ENCODE measurements around the gene POLR1A.

Gene POLR1A

GRCh38 chr2:86019121-86019520, 86.6 kb downstream of the POLR1A start:
- Histone ChIP-seq H3K4me2 (ENCODE audit: low read depth, low read length, poor library complexity, severe bottlenecking) (no peak overlapping the region), H3F3A (ENCODE audit: low read depth) (no peaks in the 10 kb centered on the region), H2AFZ (ENCODE audit: low read length) (no peak overlapping the region), H3K36me3 (ENCODE audit: insufficient read depth, low read length) (no peaks in the 10 kb centered on the region), H3K79me2 (ENCODE audit: insufficient read depth, low read length) (no peaks in the 10 kb centered on the region), H4K20me1 (ENCODE audit: insufficient read depth, low read length, poor library complexity, severe bottlenecking) (no peaks in the 10 kb centered on the region), H3K4me1 (ENCODE audit: insufficient read depth, low read length, poor library complexity, severe bottlenecking) (no peaks in the 10 kb centered on the region), H3K9ac (ENCODE audit: low read depth, low read length, poor library complexity, severe bottlenecking) (no peak overlapping the region), H3K4me3 (ENCODE audit: low read length, poor library complexity, severe bottlenecking) (no peak overlapping the region), H3K9me2 (replicated peaks; ENCODE audit: low read depth, low read length) (no peaks in the 10 kb centered on the region), H3K9me3 (ENCODE audit: insufficient read depth, low read depth, low read length) (no peaks in the 10 kb centered on the region; the same call in 1 of the 2 replicates), H3K27me3 (ENCODE audit: insufficient read depth, low read length, poor library complexity, severe bottlenecking) (no peaks in the 10 kb centered on the region)
- TF ChIP-seq, protein P1, sequence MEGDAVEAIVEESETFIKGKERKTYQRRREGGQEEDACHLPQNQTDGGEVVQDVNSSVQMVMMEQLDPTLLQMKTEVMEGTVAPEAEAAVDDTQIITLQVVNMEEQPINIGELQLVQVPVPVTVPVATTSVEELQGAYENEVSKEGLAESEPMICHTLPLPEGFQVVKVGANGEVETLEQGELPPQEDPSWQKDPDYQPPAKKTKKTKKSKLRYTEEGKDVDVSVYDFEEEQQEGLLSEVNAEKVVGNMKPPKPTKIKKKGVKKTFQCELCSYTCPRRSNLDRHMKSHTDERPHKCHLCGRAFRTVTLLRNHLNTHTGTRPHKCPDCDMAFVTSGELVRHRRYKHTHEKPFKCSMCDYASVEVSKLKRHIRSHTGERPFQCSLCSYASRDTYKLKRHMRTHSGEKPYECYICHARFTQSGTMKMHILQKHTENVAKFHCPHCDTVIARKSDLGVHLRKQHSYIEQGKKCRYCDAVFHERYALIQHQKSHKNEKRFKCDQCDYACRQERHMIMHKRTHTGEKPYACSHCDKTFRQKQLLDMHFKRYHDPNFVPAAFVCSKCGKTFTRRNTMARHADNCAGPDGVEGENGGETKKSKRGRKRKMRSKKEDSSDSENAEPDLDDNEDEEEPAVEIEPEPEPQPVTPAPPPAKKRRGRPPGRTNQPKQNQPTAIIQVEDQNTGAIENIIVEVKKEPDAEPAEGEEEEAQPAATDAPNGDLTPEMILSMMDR (conservative IDR thresholded peaks at IDR 0.05; ENCODE audit: low read length) = no peak
- no peak for TF ChIP-seq EZH2phosphoT487 (IDR thresholded peaks at IDR 0.05; ENCODE audit: borderline replicate concordance)

GRCh38 chr2:86017901-86018896, 87.5 kb downstream of the POLR1A start:
- Histone ChIP-seq H3F3A (ENCODE audit: low read depth) (no peaks in the 10 kb centered on the region), H3K9ac (ENCODE audit: low read depth, low read length, poor library complexity, severe bottlenecking) (no peak overlapping the region), H3K9me3 (ENCODE audit: insufficient read depth, low read depth, low read length) (no peaks in the 10 kb centered on the region; the same call in 1 of the 2 replicates), H3K4me1 (ENCODE audit: insufficient read depth, low read length, poor library complexity, severe bottlenecking) (peaks cover 2% of the 10 kb centered on the region), H3K27me3 (ENCODE audit: insufficient read depth, low read length, poor library complexity, severe bottlenecking) (no peaks in the 10 kb centered on the region), H3K79me2 (ENCODE audit: insufficient read depth, low read length) (no peaks in the 10 kb centered on the region), H4K20me1 (ENCODE audit: insufficient read depth, low read length, poor library complexity, severe bottlenecking) (no peaks in the 10 kb centered on the region), H3K4me3 (ENCODE audit: low read length, poor library complexity, severe bottlenecking) (no peak overlapping the region), H3K36me3 (ENCODE audit: insufficient read depth, low read length) (no peaks in the 10 kb centered on the region), H3K9me2 (replicated peaks; ENCODE audit: low read depth, low read length) (no peaks in the 10 kb centered on the region), H2AFZ (ENCODE audit: low read length) (no peak overlapping the region), H3K4me2 (ENCODE audit: low read depth, low read length, poor library complexity, severe bottlenecking) (no peak overlapping the region)
- no peak for TF ChIP-seq EZH2phosphoT487 (IDR thresholded peaks at IDR 0.05; ENCODE audit: borderline replicate concordance)
- TF ChIP-seq, protein P1 (conservative IDR thresholded peaks at IDR 0.05; ENCODE audit: low read length) = no peak

DNA sequence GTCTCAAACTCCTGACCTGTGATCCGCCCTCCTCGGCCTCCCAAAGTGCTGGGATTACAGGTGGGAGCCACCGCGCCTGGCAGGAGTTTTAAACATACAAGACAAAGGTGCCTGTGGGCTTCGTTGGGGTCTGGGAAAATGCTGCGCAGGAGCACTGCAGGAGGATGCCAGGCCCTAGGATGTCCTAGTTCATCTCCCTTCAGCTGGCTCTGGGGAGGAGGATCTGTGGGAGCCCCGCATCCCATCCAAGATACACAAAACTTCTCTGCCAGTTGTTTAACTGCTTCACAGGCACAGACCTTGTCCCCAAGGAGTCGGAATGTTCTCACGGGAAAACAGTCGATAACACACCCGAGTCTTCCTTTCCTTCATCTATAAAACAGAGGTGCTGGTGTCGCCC, 89.1 kb downstream of the POLR1A start:
- H3K9me3 ChIP-seq (ENCODE audit: insufficient read depth, low read depth, low read length) = no peaks in the 10 kb centered on the region; the same call in 1 of the 2 replicates
- TF ChIP-seq, protein P1 (conservative IDR thresholded peaks at IDR 0.05; ENCODE audit: low read length) = no peak
- TF ChIP-seq EZH2phosphoT487 (IDR thresholded peaks at IDR 0.05; ENCODE audit: borderline replicate concordance) = no peak
- H3K36me3 ChIP-seq (ENCODE audit: insufficient read depth, low read length) = no peaks in the 10 kb centered on the region
- H3F3A ChIP-seq (ENCODE audit: low read depth) = no peaks in the 10 kb centered on the region
- H2AFZ ChIP-seq (ENCODE audit: low read length) = no peak overlapping the region
- no peaks in the 10 kb centered on the region for H3K79me2 ChIP-seq (ENCODE audit: insufficient read depth, low read length)
- H3K4me1 ChIP-seq (ENCODE audit: insufficient read depth, low read length, poor library complexity, severe bottlenecking) = peaks cover 18% of the 10 kb centered on the region
- no peaks in the 10 kb centered on the region for H3K9me2 ChIP-seq (replicated peaks; ENCODE audit: low read depth, low read length)
- H3K4me2 ChIP-seq (ENCODE audit: low read depth, low read length, poor library complexity, severe bottlenecking) = no peak overlapping the region
- H3K4me3 ChIP-seq (ENCODE audit: low read length, poor library complexity, severe bottlenecking) = no peak overlapping the region
- H3K9ac ChIP-seq (ENCODE audit: low read depth, low read length, poor library complexity, severe bottlenecking) = no peak overlapping the region
- H3K27me3 ChIP-seq (ENCODE audit: insufficient read depth, low read length, poor library complexity, severe bottlenecking) = no peaks in the 10 kb centered on the region
- H4K20me1 ChIP-seq (ENCODE audit: insufficient read depth, low read length, poor library complexity, severe bottlenecking) = no peaks in the 10 kb centered on the region

Measured in Loucy (cell line).